ENCODE measurements around the gene TMOD3. TPM values are rescaled to one million over a fixed set of nuclear protein-coding genes. Genes with fewer than 3 reads are reported as not detected.

Gene TMOD3
- total RNA-seq, 2 experiments from 2014 or later = 68.0 to 70.3 TPM

Other genes starting within 250 kb of the TMOD3 start
- gene DMXL2, start 206.9 kb upstream of the TMOD3 start, total RNA-seq = 10 to 100 TPM in 1 of 2 experiments, 1 to 10 TPM in 1; 8.7 to 11.8 TPM
- gene SCG3, start 148.2 kb upstream of the TMOD3 start, total RNA-seq = not detected
- 10 to 100 TPM; 24.1 to 27.3 TPM for gene LYSMD2, start 92.0 kb upstream of the TMOD3 start, total RNA-seq
- 10 to 100 TPM; 14.7 to 16.0 TPM for gene TMOD2, start 78.1 kb upstream of the TMOD3 start, total RNA-seq
- 10 to 100 TPM; 26.5 to 28.3 TPM for gene LEO1, start 142.1 kb downstream of the TMOD3 start, total RNA-seq
- 10 to 100 TPM; 21.3 to 25.5 TPM for gene MAPK6, start 189.6 kb downstream of the TMOD3 start, total RNA-seq